ENCODE results near the gene CENPU. TPM values are rescaled to one million over a fixed set of nuclear protein-coding genes. Genes with fewer than 3 reads are reported as not detected.
"Not testable (repeated sequence)": the region's sequence is repeated elsewhere in the genome, so short reads cannot be mapped to it uniquely, and the experiment has no call there.

Gene CENPU
- polyA plus RNA-seq, 10 donors: 13.9 to 34.7 (median 24.3) TPM

DNA sequence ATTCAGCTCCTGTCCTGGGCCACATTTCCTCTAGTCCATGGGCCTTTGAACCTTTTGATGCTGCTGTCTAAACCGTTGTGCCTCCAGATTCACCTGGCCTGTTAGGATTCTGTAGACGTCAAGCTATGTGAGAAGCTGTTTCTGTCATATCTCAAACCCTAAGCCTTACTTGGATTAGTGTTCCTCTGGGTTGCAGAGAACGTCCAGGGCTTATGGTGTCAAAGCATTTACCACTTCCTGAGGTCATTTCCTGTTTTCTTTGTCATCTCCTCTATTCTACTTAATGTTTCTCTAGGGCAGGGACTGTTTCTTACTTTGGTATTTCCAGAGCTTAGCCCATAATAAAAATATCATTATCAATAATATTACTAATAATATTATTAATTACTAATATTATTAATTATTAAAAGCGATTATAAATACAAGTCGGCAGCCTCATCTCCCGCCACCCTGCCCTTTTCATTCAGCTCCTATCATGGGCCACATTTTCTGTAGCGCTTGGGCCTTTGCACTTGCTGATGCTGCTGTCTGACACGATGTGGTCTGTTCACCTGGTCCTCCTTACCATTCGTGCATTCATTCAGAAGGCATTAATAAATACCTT is 65.3 kb downstream of the CENPU start:
- DNase-seq: no peak

- DNase-seq: no peak
These were observed 65.8 kb downstream of the CENPU start for GRCh38 chr4:184668096-184668495.

DNA sequence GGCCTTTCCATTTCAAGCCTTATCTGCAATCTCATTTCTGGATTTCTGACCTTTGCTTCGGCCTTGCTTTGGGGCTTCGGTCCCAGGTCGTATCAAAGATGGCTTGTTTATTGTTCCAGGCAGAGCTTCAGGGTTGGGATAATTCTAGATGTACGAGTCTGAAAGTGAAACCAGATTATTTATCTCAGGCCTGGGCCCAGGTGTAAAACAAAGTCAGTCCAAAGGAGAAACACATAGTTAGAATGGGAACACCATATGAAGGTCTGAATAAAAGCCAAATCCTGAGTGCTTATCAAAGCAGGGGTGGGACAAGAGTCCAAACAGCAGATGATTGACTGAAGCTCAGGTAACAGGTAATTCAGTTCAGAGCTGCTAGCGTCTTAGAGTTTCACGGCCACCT is 67.2 kb downstream of the CENPU start:
- DNase-seq: no peak

DNA sequence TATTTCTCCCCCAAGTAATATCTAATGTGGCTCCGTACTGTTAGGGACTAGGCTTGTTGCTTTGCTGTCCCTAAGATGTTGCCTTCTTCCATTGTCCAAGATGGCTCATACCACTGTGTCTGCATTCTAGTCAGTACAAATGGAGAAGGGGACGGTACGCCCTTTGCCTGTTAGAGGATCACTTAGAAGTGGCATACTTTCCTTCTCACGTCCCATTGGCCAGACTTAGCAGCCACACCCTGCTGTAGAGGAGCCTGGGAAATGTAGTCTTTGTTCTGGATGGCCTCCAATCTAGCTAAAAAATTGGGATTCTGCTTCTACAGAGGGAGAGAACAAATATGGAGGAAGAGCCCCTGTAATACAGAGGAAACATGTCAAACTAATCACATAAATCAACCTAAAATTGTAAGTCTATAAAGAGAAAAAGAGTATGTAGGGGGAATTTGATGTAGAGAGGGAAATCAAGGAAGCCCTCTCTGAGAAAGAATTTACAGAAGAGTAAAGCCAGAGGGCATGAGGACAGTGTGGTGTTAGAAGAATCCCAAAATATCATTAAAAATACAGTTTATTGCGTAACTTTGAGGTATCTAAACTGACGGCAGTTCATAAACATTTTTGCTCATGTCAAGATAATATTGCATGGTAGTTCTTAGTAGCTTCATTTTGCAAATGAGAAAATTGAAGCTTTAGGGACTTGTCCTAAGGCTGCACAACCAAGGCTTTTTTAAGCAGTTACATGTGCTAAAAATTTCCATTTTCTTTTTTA is 69.3 kb downstream of the CENPU start:
- DNase-seq: peak in 1 of 3 donors; percentile 10

GRCh38 chr4:184662236-184662635 is 71.7 kb downstream of the CENPU start:
- no peak for DNase-seq

DNA sequence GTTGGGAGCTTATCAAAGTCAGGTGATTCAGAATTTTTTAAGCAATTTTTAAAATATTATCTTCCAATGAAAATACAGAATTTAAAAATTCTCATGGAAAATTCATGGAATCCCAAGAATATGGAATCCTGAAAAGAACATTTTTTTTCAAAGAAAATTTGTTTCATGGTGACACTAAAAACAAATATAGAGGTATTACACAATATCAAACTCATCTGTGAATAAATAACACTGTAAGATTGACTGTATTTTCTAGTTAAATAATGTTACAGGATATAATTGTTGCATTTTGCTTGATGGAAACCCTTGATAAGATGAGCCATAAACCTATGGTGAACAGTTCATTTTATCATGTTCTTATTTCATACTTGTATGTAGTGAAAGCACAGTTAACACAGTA is 72.9 kb downstream of the CENPU start:
- no peak for DNase-seq

GRCh38 chr4:184657820-184658219 is 76.1 kb downstream of the CENPU start:
- DNase-seq: not testable (repeated sequence)

DNA sequence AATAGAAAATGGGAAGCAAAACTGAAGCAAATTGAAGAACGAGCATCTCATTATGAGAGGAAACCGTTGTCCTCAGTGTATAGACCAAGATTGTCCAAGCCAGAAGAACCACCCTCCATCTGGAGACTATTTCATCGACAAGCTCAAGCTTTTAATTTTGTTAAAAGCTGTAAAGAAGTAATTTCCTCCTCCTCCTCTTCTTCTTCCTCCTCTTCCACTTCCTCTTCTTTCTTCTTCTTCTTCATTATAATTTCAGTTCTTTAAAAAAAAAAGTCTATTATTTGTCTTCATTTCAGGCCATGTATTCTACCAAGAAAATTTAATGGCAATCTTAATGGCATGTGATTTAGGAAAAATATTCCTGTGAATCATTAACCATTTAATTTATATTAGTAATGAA is 76.8 kb downstream of the CENPU start:
- DNase-seq: no peak

DNA sequence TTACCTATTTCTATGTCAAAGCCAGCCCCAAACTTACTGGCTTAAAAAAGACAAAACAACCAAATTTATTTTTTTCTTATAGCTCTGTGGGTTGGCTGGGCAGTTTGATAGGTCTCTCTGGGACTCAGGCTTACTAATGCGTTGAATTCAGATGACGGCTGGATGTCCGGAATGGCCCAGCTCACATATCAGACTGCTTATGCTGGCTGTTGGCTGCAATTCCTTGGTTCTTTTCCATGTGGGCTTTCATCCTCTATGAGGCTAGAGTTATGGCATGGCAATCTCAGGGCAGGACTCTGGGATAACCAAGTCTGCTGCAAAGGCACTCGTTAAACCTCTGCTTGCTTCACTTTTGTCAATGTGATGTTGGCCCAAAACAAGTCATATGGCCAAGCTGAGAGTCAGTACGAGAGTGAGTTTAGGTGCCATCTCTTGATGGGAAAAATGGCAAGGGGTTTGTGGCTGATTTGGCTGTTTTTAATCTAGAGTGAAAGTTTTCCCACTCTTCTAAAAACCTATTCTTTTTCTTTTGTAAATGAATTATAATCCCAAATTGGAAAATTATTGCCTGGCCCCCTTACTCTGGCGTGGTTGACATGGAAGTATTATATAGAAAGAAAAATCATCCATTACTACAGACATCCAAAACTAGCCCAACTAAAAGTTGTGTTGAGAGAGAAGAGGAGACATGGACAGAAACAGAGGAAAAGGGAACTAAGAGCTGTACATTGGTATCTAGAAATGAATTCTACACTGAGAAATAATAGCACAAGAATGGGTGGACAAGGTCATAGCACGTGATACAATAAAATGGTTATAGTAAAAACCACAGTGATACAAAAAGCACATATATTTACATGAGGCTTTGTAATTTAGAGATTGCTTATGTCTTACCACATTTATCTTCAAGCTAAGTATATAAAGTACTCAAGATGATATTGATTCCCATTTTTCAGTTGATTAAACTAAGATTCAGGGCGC is 77.7 kb downstream of the CENPU start:
- DNase-seq: peak; percentile 44 to 64 (median 55)

- peak; percentile 29 to 65 (median 59) for DNase-seq
These were observed 80.2 kb downstream of the CENPU start for GRCh38 chr4:184653650-184654049.

DNA sequence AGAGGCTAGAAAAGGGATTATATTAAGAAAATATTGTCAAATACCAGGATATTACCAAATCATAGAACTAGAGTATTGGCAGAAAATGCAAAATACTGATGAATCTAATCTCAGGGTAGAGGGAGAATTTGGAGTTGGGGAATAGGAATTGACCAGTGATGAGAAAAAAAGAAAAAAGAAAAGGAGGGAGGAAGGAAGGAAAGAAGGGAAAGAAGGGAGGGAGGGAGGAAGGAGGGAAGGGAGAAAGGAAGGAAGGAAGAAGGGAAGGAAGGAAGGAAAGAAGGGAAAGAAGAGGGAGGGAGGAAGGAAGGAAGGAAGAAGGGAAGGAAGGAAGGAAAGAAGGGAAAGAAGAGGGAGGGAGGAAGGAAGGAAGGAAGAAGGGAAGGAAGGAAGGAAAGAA is 81.2 kb downstream of the CENPU start:
- DNase-seq: not testable (repeated sequence)

GRCh38 chr4:184651899-184652298 is 82.0 kb downstream of the CENPU start:
- no peak for DNase-seq

- peak in 2 of 3 donors; percentile 43 to 54 for DNase-seq
These were observed 83.7 kb downstream of the CENPU start for GRCh38 chr4:184649971-184650855.

GRCh38 chr4:184649026-184649970 is 84.6 kb downstream of the CENPU start, which contains the start of the genes CASP3 and PRIMPOL:
CASP3 (minus strand) TSS chr4:184649447; CDS start chr4:184638453, 10,994 bp downstream.
PRIMPOL (plus strand) TSS chr4:184649738; CDS start chr4:184657141, 7,403 bp downstream.
- DNase-seq: peak; percentile 98 to 99 (median 98)

- DNase-seq: peak; percentile 24 to 87 (median 67)
These were observed 85.4 kb downstream of the CENPU start for GRCh38 chr4:184648313-184649025.

DNA sequence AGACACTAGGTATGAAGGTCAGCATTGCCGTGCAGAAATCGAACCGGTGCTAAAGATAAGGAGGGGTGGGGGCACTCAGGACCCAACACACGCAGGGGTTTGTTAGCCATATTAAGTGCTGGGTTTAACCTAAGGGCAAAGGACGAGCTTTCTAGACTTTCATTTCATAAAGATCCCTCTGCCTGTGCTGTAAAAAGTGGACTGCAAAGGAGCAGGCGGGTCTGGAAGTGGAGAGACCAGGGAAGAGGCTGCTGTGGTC is 85.9 kb downstream of the CENPU start:
- no peak for DNase-seq

- no peak for DNase-seq
These were observed 86.4 kb downstream of the CENPU start for GRCh38 chr4:184647266-184648053.

- no peak for DNase-seq
These were observed 87.8 kb downstream of the CENPU start for GRCh38 chr4:184645904-184646610.

Data from muscle of back (tissue), 11 donors.